GM18502 (cell line): ENCODE data around the gene GTF2F2.
A peak's percentile ranks its signal among the peaks of the same experiment; 100 is the strongest.
"Not testable (repeated sequence)": the region's sequence is repeated elsewhere in the genome, so short reads cannot be mapped to it uniquely, and the experiment has no call there.

Source experiments
- ATAC-seq: cut with Tn5 transposase; IDR thresholded peaks from one replicate; pipeline ENCODE4 v1.9.1; 2021; ENCODE audit warnings: mild to moderate bottlenecking; ENCODE audit not compliant: unreplicated experiment, poor library complexity

Gene GTF2F2

GRCh38 chr13:45242524-45242923 is 122.2 kb downstream of the GTF2F2 start:
- no peak for ATAC-seq

DNA sequence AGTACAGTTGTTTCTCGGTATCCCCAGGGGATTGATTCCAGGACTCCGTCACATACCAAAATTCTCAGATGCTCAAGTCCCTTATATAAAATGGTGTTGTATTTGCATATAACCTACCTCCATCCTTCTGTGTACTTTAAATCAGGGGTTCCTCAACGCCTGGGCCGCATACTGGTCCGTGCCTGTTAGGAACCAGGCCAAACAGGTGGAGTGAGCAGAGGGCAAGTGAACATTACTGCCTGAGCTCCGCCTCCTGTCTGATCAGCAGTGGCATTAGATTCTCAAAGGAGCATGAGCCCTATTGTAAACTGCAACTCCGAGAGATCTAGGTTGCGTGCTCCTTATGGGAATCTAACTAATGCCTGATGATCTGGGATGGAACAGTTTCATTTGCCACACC is 122.8 kb downstream of the GTF2F2 start:
- ATAC-seq = no peak

DNA sequence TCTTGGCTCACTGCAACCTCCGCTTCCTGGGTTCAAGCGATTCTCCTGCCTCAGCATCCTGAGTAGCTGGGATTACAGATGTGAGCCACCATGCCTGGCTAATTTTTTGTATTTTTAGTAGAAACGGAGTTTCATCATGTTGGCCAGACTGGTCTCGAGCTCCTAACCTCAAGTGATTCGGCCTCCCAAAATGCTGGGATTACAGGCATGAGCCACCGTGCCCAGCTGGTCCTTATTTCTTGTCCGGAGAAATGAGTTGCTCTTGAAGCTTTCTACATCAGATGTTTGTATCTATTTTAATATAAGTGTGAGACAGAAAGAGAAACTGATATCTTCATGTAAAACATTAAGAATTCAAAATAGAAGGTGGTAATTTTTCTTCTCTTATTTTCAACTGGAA is 124.4 kb downstream of the GTF2F2 start:
- ATAC-seq = not testable (repeated sequence)

DNA sequence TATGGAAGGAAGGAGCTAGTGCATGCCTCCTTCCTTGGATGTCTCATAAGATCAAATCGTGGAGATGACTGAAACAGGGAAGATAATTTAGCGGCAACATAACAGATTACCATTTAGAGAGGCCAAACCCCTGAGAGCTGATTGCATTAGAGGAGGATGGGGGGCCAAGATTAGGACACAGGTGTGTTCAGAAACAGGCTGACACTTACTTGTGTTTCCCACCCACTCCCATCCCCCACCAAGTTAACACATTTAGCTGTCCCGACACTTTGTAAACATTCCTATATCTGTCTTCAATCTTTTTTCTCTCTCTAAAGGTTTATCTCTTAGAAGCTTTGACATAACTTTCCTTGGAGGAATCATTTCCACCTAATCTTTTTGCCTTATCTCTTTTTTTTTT is 129.4 kb downstream of the GTF2F2 start:
- ATAC-seq = no peak

DNA sequence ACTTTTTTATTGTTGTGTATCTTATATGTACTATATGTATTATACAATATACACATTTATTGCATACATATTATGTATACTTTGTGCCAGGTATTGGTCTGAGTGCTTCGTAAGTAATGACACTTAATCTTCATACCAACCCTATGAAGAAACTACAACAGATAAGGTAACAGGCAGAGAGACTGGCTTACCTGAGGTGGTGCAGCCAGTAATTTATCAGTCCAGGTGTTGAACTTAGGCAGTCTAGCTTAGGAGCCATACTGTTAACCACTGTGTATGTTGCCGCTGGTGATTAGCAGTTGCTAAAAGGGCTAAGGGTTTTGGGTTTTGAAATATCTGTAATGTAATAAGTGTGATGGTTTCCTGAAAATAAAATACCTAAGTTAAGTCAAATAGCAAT is 134.1 kb downstream of the GTF2F2 start:
- no peak for ATAC-seq

DNA sequence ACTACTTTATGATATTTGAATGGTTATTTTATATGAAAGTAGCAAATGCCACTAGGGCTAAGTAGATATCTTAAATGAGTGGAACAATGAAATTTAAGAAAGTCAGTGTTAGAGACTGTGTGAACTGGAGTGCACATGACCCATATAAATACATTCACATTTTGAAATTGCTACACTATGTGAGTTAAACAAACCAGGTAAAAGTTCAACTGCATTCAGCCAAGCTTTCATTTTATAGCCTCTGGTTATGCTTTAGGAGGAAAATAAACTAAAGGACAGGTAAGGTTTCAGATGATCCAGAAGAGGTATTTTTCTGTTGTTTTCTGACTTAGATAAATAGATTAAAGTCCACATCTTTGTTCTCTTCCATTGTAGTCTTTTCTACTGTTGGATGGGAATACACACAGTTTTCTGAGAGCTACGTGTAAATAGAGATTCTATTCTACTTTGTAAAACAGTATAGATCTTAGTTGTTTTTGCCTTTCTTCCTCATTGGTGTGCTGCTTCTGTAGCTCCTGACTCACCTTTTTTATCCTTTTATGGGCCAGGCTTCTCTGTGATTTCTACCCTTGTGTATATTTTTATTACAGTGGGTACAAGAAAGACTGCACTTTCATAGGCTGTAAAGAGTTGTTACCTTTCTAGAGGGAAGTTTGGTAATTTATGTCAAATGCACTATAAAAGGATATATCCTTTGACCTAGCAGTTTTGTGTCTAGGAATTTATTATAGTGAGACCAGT is 135.1 kb downstream of the GTF2F2 start:
- no peak for ATAC-seq

DNA sequence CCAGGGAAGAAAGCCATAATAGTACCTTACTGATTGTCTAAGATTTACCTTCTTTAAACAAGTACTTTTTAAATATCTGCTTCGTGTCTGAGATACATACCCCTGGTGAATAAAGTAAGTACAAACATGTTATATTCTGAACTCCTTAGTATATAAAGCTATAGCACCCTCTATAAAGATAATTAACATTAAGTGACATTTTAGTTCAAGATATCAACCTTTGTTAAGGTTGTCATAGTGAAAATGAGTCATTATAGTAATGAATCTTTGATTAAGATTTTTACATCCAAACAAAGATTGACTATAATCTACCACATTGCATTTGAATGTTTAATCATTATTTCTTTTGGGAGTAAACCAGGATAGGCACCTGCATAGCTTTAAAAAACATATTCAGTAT is 135.9 kb downstream of the GTF2F2 start:
- ATAC-seq = no peak

- no peak for ATAC-seq
Observed at GRCh38 chr13:45257638-45258333, 137.5 kb downstream of the GTF2F2 start.

GRCh38 chr13:45258334-45258675 is 138.0 kb downstream of the GTF2F2 start:
- no peak for ATAC-seq

GRCh38 chr13:45267215-45267614 is 146.9 kb downstream of the GTF2F2 start:
- no peak for ATAC-seq

GRCh38 chr13:45269204-45269603 is 148.9 kb downstream of the GTF2F2 start:
- ATAC-seq = no peak

GRCh38 chr13:45276913-45277312 is 156.6 kb downstream of the GTF2F2 start:
- ATAC-seq = no peak

DNA sequence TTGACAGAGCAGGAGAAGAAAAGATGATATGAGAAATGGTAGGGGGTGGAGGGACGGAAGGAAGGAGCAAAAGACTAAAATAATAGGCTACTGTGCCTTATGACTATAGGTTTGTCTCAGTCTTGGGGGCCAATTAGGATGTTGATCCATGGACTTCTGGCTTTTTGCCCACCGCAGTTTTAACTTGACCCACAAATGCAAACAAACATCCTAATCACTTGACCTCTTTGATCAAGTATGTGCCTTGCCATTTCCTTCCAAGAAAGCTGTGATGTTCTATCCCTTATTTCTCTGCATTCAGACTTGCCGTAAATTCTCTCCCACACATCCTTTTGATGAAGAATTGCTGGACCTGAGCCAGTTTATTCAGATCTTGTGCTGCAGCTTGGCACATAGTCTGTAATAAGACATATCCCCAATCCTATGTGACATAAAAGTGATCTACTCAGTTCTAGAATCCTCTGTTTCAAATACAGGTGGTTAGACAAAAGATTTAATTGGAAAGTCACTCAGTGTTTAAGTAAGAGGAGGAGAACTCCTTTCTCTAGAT is 157.9 kb downstream of the GTF2F2 start:
- no peak for ATAC-seq

DNA sequence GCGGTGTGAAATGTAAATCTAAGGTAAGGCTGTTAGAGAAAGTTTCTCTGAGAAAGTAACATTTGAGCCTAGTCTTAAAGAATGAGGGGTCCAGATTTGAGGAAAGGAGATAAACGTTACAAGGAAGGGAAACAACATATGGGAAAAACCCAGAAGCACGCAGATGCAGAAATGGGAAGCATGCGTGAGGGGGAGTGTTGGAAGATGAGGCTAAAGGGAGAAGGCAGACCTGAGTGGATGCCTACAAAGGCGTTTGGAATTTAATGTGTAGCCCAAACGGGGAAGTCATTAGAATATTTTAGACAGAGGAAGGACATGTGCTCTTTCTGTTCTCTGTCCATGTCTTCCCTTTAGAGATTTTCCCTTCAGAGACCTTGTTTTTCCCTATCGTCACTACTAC is 159.7 kb downstream of the GTF2F2 start:
- no peak for ATAC-seq

- peak; percentile 65 for ATAC-seq
Observed at GRCh38 chr13:45280751-45281634, 160.7 kb downstream of the GTF2F2 start.

GRCh38 chr13:45282994-45283393 is 162.7 kb downstream of the GTF2F2 start:
- ATAC-seq = no peak

DNA sequence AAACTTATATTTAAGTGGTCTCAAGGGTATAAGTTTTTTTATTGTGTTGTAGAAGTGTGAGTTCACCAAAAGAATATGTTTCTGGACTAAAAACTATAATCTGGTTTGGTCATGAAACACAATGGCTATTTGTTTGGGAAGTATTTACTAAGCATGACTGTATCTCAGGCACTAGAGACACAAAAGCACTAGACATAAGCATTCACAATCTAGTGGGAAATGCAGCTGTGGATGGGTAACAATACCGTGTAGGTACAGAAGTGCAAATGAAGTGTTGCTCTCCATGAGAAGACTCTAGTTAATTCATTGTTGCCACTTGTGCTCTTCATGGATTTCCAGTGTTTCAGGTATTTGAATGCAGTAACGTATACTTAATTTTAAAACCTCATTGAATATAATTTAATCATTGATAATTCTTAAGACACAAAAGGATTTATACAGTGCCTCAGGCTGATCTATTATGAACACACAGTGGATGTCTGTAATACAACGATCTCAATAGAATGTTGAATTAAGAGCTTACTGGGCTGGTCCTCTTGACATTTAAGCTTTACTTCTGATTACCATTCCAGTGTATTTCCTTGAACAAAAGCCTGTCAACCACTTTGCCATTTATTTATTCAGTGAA is 169.7 kb downstream of the GTF2F2 start:
- no peak for ATAC-seq

DNA sequence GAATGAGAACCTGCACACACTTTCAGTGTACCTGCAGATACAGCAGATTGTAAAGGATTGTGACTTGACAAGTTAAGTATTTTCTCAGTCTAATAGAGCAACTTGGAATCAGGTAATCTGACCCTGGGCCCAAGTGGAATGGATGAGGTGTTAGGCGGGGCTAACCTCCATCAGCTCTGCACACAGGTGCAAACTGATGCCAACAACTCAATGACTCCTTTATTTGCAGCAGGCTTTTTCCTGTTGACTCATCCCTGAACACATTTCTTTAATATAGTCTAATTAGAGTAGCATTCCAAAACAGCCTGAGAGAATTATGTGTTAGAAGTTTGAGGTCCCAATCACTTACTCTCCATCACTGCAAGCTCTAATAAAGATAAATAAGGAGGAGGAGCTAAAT is 171.9 kb downstream of the GTF2F2 start:
- no peak for ATAC-seq

GRCh38 chr13:45295536-45295935 is 175.2 kb downstream of the GTF2F2 start:
- no peak for ATAC-seq

DNA sequence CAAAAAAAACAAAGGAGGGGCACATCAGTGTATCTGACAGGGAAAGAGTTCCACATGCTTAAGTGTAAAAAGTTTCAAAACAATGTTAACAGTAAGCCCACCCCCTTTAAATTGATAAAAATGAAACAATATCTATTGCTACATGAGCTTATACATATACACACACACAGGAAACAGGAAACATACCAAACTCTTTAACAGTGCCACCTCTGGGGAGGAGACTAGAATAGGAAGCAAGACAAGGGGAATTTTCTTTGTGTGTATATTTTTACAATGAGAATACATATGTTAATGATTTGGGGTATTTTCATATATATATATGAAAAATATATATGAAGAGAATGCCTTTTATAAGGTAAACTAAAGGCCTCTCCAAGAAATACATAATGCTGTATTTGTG is 175.9 kb downstream of the GTF2F2 start:
- ATAC-seq = no peak
